HG03575 (cell line): ENCODE measurements around the gene C12orf76.
"Not testable (repeated sequence)": the region's sequence is repeated elsewhere in the genome, so short reads cannot be mapped to it uniquely, and the experiment has no call there.

Source experiments
- ATAC-seq: cut with Tn5 transposase; IDR thresholded peaks from one replicate; pipeline ENCODE4 v1.9.1; 2021; ENCODE audit not compliant: unreplicated experiment, insufficient number of reproducible peaks, low FRiP score; ENCODE audit errors: extremely low read depth

The C12orf76 gene

GRCh38 chr12:110033888-110034287 lies 14.4 kb downstream of the C12orf76 start:
- ATAC-seq = no peak

GRCh38 chr12:110029290-110029815 lies 19.0 kb downstream of the C12orf76 start:
- no peak for ATAC-seq

GRCh38 chr12:110028323-110028722 lies 20.0 kb downstream of the C12orf76 start:
- ATAC-seq = no peak

- no peak for ATAC-seq
Observed at GRCh38 chr12:110024051-110024450, 24.3 kb downstream of the C12orf76 start.

- no peak for ATAC-seq
Observed at GRCh38 chr12:110023059-110023980, 25.0 kb downstream of the C12orf76 start.

GRCh38 chr12:110020956-110021355 lies 27.4 kb downstream of the C12orf76 start:
- ATAC-seq = no peak

GRCh38 chr12:110015132-110015531 lies 33.2 kb downstream of the C12orf76 start:
- no peak for ATAC-seq

GRCh38 chr12:110012659-110013058 lies 35.7 kb downstream of the C12orf76 start:
- ATAC-seq = no peak

GRCh38 chr12:110012137-110012536 lies 36.2 kb downstream of the C12orf76 start:
- ATAC-seq = no peak

GRCh38 chr12:110010853-110011723 lies 37.2 kb downstream of the C12orf76 start:
- no peak for ATAC-seq

- ATAC-seq = not testable (repeated sequence)
Observed at GRCh38 chr12:110008681-110009398, 39.5 kb downstream of the C12orf76 start.

GRCh38 chr12:110007881-110008280 lies 40.4 kb downstream of the C12orf76 start:
- no peak for ATAC-seq

- ATAC-seq = no peak
Observed at GRCh38 chr12:110006115-110006514, 42.2 kb downstream of the C12orf76 start.

- ATAC-seq = no peak
Observed at GRCh38 chr12:110005319-110005973, 42.9 kb downstream of the C12orf76 start.

GRCh38 chr12:110004598-110004997 lies 43.7 kb downstream of the C12orf76 start:
- no peak for ATAC-seq

GRCh38 chr12:110002676-110003515 lies 45.4 kb downstream of the C12orf76 start:
- ATAC-seq = no peak

GRCh38 chr12:110001596-110001995 lies 46.7 kb downstream of the C12orf76 start:
- no peak for ATAC-seq
